GM23338 (cell line): Measurements from ENCODE around the gene MRNIP.
"Not testable (repeated sequence)": the region's sequence is repeated elsewhere in the genome, so short reads cannot be mapped to it uniquely, and the experiment has no call there.

Experiments used
- CREB1 ChIP-seq: fragments of 250-450 bp; sonication (Bioruptor Pico); IDR thresholded peaks from 2 replicates; pipeline ENCODE4 v1.5.0; 2020; ENCODE audit warnings: low read depth, mild to moderate bottlenecking, moderate library complexity
- EZH2 ChIP-seq: fragments of 200-600 bp; sonication (generic); IDR thresholded peaks from one replicate; pipeline ENCODE4 v1.8.0; 2017; ENCODE audit warnings: antibody characterized with exemption, mild to moderate bottlenecking, low read depth; ENCODE audit not compliant: unreplicated experiment
- EZH2phosphoT487 ChIP-seq: fragments of 200-600 bp; sonication (generic); IDR thresholded peaks from one replicate; pipeline ENCODE4 v1.8.1; 2018; ENCODE audit warnings: antibody characterized with exemption; ENCODE audit not compliant: unreplicated experiment
- JUNB ChIP-seq: IDR thresholded peaks from one replicate; pipeline ENCODE4 v1.6.1; 2016; ENCODE audit warnings: antibody characterized with exemption; ENCODE audit not compliant: unreplicated experiment
- NANOG ChIP-seq: IDR thresholded peaks from 2 replicates; pipeline ENCODE4 v1.6.1; 2016; ENCODE audit warnings: antibody characterized with exemption, borderline replicate concordance
- POLR2AphosphoS5 ChIP-seq: IDR thresholded peaks from 2 replicates; pipeline ENCODE4 v1.6.1; 2016; ENCODE audit warnings: antibody characterized with exemption, low read depth
- STAT1 ChIP-seq: IDR thresholded peaks from one replicate; pipeline ENCODE4 v1.6.1; 2016; ENCODE audit warnings: antibody characterized with exemption; ENCODE audit not compliant: unreplicated experiment
- ZNF331 ChIP-seq: fragments of 250-450 bp; sonication (Bioruptor Pico); IDR thresholded peaks from 2 replicates; pipeline ENCODE4 v1.5.0; 2020; ENCODE audit warnings: low read depth, mild to moderate bottlenecking, moderate library complexity
- TF ChIP-seq, protein P1 (sequence below), 2 experiments: fragments of 200-600 bp in 1 of 2; sonication (generic) in 1 of 2; conservative IDR thresholded peaks; 2 replicates each; pipeline versions ENCODE4 v1.5.1 to v1.6.1; 2016 to 2017; ENCODE audit warnings: antibody characterized with exemption in 2 of 2, low read depth in 2 of 2, mild to moderate bottlenecking in 2 of 2, moderate library complexity in 1 of 2
- TF ChIP-seq, protein P2 (sequence below): IDR thresholded peaks from one replicate; pipeline ENCODE4 v1.6.1; 2018; ENCODE audit warnings: antibody characterized with exemption; ENCODE audit not compliant: unreplicated experiment
- TF ChIP-seq, protein P3 (sequence below): IDR thresholded peaks from 2 replicates; pipeline ENCODE4 v1.6.1; 2016; ENCODE audit warnings: antibody characterized with exemption

DNA sequence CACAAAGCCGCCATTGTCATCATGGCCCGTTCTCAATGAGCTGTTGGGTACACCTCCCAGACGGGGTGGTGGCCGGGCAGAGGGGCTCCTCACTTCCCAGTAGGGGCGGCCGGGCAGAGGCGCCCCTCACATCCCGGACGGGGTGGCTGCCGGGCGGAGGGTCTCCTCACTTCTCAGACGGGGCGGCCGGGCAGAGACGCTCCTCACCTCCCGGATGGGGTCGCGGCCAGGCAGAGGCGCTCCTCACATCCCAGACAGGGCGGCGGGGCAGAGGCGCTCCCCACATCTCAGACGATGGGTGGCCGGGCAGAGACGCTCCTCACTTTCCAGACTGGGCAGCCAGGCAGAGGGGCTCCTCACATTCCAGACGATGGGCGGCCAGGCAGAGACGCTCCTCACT, 23.7 kb downstream of the MRNIP start:
- TF ChIP-seq, protein P1, sequence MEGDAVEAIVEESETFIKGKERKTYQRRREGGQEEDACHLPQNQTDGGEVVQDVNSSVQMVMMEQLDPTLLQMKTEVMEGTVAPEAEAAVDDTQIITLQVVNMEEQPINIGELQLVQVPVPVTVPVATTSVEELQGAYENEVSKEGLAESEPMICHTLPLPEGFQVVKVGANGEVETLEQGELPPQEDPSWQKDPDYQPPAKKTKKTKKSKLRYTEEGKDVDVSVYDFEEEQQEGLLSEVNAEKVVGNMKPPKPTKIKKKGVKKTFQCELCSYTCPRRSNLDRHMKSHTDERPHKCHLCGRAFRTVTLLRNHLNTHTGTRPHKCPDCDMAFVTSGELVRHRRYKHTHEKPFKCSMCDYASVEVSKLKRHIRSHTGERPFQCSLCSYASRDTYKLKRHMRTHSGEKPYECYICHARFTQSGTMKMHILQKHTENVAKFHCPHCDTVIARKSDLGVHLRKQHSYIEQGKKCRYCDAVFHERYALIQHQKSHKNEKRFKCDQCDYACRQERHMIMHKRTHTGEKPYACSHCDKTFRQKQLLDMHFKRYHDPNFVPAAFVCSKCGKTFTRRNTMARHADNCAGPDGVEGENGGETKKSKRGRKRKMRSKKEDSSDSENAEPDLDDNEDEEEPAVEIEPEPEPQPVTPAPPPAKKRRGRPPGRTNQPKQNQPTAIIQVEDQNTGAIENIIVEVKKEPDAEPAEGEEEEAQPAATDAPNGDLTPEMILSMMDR (conservative IDR thresholded peaks at IDR 0.05; ENCODE audit: low read depth in 2 of 2): not testable (repeated sequence)
- TF ChIP-seq CREB1 (CRISPR knock-in tag); STAT1; POLR2AphosphoS5; EZH2; EZH2phosphoT487; JUNB; NANOG; ZNF331 (CRISPR knock-in tag): not testable (repeated sequence)
- TF ChIP-seq, protein P2, sequence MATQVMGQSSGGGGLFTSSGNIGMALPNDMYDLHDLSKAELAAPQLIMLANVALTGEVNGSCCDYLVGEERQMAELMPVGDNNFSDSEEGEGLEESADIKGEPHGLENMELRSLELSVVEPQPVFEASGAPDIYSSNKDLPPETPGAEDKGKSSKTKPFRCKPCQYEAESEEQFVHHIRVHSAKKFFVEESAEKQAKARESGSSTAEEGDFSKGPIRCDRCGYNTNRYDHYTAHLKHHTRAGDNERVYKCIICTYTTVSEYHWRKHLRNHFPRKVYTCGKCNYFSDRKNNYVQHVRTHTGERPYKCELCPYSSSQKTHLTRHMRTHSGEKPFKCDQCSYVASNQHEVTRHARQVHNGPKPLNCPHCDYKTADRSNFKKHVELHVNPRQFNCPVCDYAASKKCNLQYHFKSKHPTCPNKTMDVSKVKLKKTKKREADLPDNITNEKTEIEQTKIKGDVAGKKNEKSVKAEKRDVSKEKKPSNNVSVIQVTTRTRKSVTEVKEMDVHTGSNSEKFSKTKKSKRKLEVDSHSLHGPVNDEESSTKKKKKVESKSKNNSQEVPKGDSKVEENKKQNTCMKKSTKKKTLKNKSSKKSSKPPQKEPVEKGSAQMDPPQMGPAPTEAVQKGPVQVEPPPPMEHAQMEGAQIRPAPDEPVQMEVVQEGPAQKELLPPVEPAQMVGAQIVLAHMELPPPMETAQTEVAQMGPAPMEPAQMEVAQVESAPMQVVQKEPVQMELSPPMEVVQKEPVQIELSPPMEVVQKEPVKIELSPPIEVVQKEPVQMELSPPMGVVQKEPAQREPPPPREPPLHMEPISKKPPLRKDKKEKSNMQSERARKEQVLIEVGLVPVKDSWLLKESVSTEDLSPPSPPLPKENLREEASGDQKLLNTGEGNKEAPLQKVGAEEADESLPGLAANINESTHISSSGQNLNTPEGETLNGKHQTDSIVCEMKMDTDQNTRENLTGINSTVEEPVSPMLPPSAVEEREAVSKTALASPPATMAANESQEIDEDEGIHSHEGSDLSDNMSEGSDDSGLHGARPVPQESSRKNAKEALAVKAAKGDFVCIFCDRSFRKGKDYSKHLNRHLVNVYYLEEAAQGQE: not testable (repeated sequence)
- TF ChIP-seq, protein P3, sequence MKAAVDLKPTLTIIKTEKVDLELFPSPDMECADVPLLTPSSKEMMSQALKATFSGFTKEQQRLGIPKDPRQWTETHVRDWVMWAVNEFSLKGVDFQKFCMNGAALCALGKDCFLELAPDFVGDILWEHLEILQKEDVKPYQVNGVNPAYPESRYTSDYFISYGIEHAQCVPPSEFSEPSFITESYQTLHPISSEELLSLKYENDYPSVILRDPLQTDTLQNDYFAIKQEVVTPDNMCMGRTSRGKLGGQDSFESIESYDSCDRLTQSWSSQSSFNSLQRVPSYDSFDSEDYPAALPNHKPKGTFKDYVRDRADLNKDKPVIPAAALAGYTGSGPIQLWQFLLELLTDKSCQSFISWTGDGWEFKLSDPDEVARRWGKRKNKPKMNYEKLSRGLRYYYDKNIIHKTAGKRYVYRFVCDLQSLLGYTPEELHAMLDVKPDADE: not testable (repeated sequence)
